LHCN-M2 (cell line): ENCODE measurements around the gene PDXDC1. TPM values are rescaled to one million over a fixed set of nuclear protein-coding genes. Genes with fewer than 3 reads are reported as not detected.
"Not testable (repeated sequence)": the region's sequence is repeated elsewhere in the genome, so short reads cannot be mapped to it uniquely, and the experiment has no call there.

Source experiments
- DNase-seq: peaks from one replicate; pipeline ENCODE4 v3.0.0-alpha.2; 2012; ENCODE audit warnings: low read depth
- total RNA-seq: library from RNA; depleted of rRNA; stranded (reverse); fragments of >200 nt; gene quantifications from 2 replicates; pipeline ENCODE4 v1.2.3, GENCODE V29; 2014; rRNA removed

PDXDC1 gene
- total RNA-seq, 1 experiment from 2014 or later, result 49.1 TPM

- peak; percentile 89 for DNase-seq
These were observed 180.1 kb downstream of the PDXDC1 start for GRCh38 chr16:15154650-15155562.

DNA sequence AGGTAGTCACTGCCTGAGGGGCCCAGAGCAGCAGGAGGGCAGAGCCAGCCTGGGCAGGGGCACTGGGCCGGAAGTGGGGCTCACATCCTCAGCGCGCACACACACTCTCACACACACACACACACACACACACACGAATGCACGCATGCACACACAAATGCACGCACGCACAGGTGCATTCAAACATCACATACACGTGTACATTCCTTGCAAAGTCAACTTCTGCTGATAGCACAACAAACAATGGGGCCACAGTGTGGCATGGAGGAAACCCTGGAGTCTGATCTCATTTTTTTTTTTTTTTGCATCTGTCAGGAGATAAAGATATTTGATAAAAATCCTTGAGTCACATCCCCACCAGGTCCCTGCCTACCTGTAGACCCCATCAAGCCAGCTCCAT lies 182.8 kb downstream of the PDXDC1 start:
- DNase-seq, result not testable (repeated sequence)

GRCh38 chr16:15159671-15160070 lies 184.8 kb downstream of the PDXDC1 start:
- not testable (repeated sequence) for DNase-seq

GRCh38 chr16:15160571-15160970 lies 185.7 kb downstream of the PDXDC1 start:
- not testable (repeated sequence) for DNase-seq

GRCh38 chr16:15163055-15163454 lies 188.2 kb downstream of the PDXDC1 start:
- not testable (repeated sequence) for DNase-seq

GRCh38 chr16:15166177-15166576 lies 191.4 kb downstream of the PDXDC1 start:
- DNase-seq, result not testable (repeated sequence)

GRCh38 chr16:15168303-15168702 lies 193.5 kb downstream of the PDXDC1 start:
- DNase-seq, result not testable (repeated sequence)

GRCh38 chr16:15168953-15169652 lies 194.3 kb downstream of the PDXDC1 start:
- DNase-seq, result not testable (repeated sequence)

DNA sequence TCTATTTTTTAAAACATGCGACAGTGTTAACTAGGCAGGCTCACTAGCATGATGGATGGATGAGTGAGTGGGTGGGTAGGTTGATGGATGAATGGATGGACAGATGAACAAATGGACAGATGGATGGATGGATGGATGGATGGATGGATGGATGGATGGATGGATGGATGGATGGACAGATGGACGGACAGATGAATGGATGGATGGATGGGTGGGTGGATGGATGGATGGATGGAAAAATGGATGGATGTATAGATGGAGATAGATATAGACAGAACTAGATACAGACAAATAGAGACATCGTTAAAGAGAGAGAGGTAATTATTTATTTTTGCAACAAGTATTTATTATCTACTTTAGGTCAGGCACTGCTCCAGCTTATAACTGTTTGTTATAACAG lies 205.1 kb downstream of the PDXDC1 start:
- not testable (repeated sequence) for DNase-seq

DNA sequence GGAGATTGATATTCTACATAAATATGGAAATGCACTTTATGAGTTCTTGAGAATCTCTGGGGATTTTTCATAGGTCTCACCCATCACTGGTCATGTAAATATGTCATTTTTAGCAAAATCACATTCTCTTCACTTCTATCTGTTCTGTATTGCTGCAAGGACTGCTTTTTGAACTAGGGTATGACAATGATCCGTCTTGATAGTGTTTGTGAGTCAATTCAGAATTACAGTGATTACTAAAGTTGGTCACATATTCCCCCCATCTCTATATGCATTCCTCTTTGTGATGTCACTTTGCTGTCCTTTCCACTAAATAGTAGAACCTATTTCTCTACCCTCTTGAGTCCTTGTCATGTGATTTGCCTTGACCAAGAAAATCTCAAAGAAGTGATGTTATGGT lies 206.1 kb downstream of the PDXDC1 start:
- DNase-seq, result not testable (repeated sequence)

DNA sequence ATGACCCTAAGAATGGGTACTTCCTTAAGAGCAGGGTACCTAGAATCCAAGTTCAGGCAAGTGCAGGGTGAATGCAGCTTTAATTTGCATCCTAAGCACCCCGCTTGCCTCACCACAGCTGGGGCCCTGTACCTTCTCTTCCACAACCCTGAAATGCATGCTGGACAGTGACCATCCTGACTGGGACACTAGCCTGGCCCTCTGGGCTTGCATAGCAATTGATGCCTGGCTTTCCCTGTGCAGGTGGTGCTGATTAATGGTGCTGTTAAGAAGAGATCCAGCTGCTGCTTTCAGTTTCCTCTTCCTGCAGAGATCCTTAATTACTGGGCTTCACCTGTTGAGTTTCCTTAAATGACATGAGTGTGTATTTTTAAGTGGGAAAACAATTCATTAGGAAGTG lies 209.2 kb downstream of the PDXDC1 start:
- DNase-seq, result not testable (repeated sequence)

Other genes with a start within 250 kb of the PDXDC1 start
- 0.57 TPM in 1 of 2 replicates, not detected in the other for gene NPIPA2, start 232.5 kb upstream of the PDXDC1 start, total RNA-seq
- 77.2 and 88.2 TPM in 2 replicates for gene NOMO1, start 141.3 kb upstream of the PDXDC1 start, total RNA-seq
- gene NPIPA1, start 37.6 kb upstream of the PDXDC1 start, total RNA-seq, result 36.0 and 54.5 TPM in 2 replicates
- 84.2 and 116 TPM in 2 replicates for gene NTAN1, start 81.0 kb downstream of the PDXDC1 start, total RNA-seq
- 41.9 and 47.8 TPM in 2 replicates for gene RRN3, start 119.2 kb downstream of the PDXDC1 start, total RNA-seq